Immature natural killer cell (primary cell): ENCODE data around the gene BCL3. TPM values are rescaled to one million over a fixed set of nuclear protein-coding genes. Genes with fewer than 3 reads are reported as not detected.

Source experiments
- DNase-seq, 3 donors: peaks; one replicate each; pipeline ENCODE4 v3.0.0; 2022; ENCODE audit warnings: mixed read lengths in 1 of 3
- H3K27ac Mint-ChIP-seq, 6 donors: one replicate each; pipeline ENCODE4 v1.8.0; 2020; ENCODE audit warnings: mixed read lengths in 6 of 6, mild to moderate bottlenecking in 5 of 6, inconsistent platforms in 4 of 6, moderate library complexity in 3 of 6
- H3K27me3 Mint-ChIP-seq, 3 donors: one replicate each; pipeline ENCODE4 v1.8.0; 2020 to 2021; ENCODE audit warnings: low read depth in 3 of 3, mild to moderate bottlenecking in 3 of 3, mixed read lengths in 3 of 3, moderate library complexity in 3 of 3, inconsistent platforms in 1 of 3
- H3K36me3 Mint-ChIP-seq, 3 donors: one replicate each; pipeline ENCODE4 v1.8.0; 2020; ENCODE audit warnings: mixed read lengths in 3 of 3, inconsistent platforms in 2 of 3, mild to moderate bottlenecking in 2 of 3
- H3K4me1 Mint-ChIP-seq, 2 donors: one replicate each; pipeline ENCODE4 v1.8.0; 2020; ENCODE audit warnings: inconsistent platforms in 2 of 2, mild to moderate bottlenecking in 2 of 2, mixed read lengths in 2 of 2, moderate library complexity in 1 of 2
- H3K4me3 Mint-ChIP-seq, 5 donors: one replicate each; pipeline ENCODE4 v1.8.0; 2020; ENCODE audit warnings: mild to moderate bottlenecking in 5 of 5, mixed read lengths in 5 of 5, inconsistent platforms in 3 of 5, moderate library complexity in 3 of 5
- H3K9me3 Mint-ChIP-seq, 6 donors: one replicate each; pipeline ENCODE4 v1.8.0; 2020; ENCODE audit warnings: mild to moderate bottlenecking in 6 of 6, mixed read lengths in 6 of 6, inconsistent platforms in 4 of 6, moderate library complexity in 3 of 6
- polyA plus RNA-seq, 3 donors: library from polyadenylated mRNA; unstranded; fragments of 300-500 nt; fragmentation: Illumina TruSeq; gene quantifications; one replicate each; pipeline ENCODE4 v1.2.3, GENCODE V29; 2021

BCL3 gene
- polyA plus RNA-seq, 3 donors from 2014 or later = 5.6 to 10.2 (median 10.2) TPM

DNA sequence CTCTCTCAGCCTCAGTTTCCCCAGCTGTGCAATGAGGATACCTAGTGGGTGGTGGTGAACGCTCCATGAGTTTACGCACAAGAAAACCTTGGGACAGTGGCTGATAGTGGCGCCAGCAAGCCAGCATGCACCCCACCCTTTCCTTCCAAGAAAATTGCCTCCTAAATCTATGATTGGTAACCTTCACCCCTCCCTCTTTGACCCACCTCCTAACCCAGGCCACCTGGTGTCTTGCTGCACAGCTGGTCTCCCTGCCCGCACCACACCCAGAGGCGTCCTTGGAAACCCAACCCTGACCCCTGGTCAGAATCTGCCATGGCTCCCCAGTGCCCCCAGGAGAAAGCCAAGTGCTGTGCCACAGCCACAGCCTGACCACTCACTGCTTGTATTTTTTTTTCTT is 22.8 kb upstream of the BCL3 start:
- Mint-ChIP-seq H3K27ac (peak overlapping the region in 1 of 6 donors; percentile 74), H3K4me1 (peaks cover 27 to 31% of the 10 kb centered on the region in 2 donors), H3K36me3 (no peaks in the 10 kb centered on the region), H3K9me3 (no peaks in the 10 kb centered on the region), H3K27me3 (peaks cover 2 to 15% (median 6%) of the 10 kb centered on the region in 3 donors), H3K4me3 (no peak overlapping the region)
- DNase-seq = no peak

DNA sequence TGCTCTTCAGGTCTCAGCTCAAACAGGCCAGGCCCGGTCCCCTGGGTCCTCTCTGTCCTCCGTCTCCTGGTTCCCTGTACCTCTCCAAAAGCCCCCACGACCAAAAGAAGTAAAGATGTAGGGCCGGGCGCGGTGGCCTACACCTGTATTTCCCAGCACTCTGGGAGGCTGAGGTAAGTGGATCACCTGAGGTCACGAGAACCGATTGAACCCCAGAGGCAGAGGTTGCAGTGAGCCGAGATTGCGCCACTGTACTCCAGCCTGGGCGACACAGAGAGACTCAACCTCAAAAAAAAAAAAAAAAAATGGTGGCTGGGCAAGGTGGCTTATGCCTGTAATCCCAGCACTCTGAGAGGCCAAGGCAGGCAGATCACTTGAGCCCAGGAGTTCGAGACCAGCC is 22.0 kb upstream of the BCL3 start:
- Mint-ChIP-seq H3K4me3 (no peak overlapping the region), H3K4me1 (peaks cover 27 to 31% of the 10 kb centered on the region in 2 donors), H3K36me3 (no peaks in the 10 kb centered on the region), H3K27ac (no peak overlapping the region), H3K9me3 (no peaks in the 10 kb centered on the region), H3K27me3 (peaks cover 2 to 15% (median 6%) of the 10 kb centered on the region in 3 donors)
- no peak for DNase-seq

DNA sequence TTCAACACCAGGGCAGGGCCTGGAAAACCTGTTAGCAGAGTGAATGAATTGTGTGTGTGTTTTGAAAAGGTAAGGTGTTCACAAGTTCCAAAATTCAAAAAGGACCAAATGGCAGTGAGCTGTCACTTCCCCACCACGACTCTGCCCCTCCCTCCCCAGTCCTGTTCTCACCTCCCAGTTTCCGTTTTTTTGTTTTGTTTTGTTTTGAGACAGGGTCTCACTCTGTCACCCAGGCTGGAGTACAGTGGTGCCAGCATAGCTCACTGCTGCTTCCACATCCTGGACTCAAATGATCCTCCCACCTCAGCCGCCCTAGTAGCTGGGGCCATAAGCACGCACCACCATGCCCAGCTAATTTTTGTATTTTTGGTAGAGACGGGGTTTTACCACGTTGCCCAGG is 20.3 kb upstream of the BCL3 start:
- no peaks in the 10 kb centered on the region for H3K9me3 Mint-ChIP-seq
- H3K36me3 Mint-ChIP-seq = no peaks in the 10 kb centered on the region
- peak overlapping the region in 2 of 5 donors; percentile 4 to 31 for H3K4me3 Mint-ChIP-seq
- H3K27me3 Mint-ChIP-seq = peaks cover 4 to 10% (median 9%) of the 10 kb centered on the region in 3 donors
- H3K4me1 Mint-ChIP-seq = peaks cover 24 to 26% of the 10 kb centered on the region in 2 donors
- DNase-seq = no peak
- H3K27ac Mint-ChIP-seq = peak overlapping the region in 3 of 6 donors; percentile 64 to 73 (median 69)

DNA sequence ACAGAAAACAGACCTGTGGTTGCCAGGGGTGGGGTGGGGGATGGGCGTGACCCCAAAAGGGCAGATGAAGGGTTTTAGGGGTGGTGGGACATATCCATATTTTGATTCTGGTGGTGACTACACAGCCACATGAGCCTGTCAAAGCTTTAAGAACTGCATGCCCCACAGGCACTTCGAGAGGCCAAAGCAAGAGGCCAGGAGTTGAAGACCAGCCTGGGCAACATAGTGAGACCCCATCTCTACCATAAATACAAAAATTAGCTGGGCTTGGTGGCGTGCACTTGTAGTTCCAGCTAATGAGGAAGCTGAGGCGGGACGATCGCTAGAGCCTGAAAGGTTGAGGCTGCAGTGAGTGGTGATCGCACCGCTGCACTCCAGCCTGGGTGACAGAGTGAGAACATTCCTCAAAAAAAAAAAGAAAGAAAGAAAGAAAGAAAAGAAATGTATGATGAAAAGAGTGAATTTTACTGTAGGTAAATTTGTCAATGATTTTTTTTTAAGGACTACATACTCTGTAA is 18.9 kb upstream of the BCL3 start:
- Mint-ChIP-seq H3K4me1 (peaks cover 11 to 12% of the 10 kb centered on the region in 2 donors), H3K4me3 (no peak overlapping the region), H3K27ac (no peak overlapping the region), H3K9me3 (no peaks in the 10 kb centered on the region), H3K36me3 (no peaks in the 10 kb centered on the region), H3K27me3 (peaks cover 3 to 7% (median 4%) of the 10 kb centered on the region in 3 donors)
- no peak for DNase-seq

DNA sequence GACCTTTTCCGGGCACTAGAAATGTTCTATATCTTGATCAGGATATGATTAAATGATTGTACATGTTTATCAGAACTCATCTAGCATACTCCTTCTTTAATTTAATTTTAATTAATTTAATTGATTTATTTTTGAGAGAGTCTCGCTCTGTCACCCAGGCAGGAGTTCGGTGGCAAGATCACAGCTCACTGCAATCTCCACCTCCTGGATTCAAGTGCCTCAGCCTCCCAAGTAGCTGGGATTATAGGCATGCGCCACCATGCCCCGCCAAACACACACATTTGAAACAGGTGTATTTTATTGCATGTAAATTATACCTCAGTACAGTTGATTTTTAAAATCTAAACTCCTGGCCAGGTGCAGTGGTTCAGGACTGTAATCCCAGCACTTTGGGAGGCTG is 17.4 kb upstream of the BCL3 start:
- Mint-ChIP-seq H3K27me3 (peaks cover 4 to 8% (median 5%) of the 10 kb centered on the region in 3 donors), H3K9me3 (no peaks in the 10 kb centered on the region), H3K27ac (no peak overlapping the region), H3K4me1 (peaks cover 14% of the 10 kb centered on the region in 2 donors), H3K4me3 (no peak overlapping the region), H3K36me3 (no peaks in the 10 kb centered on the region)
- DNase-seq = no peak

DNA sequence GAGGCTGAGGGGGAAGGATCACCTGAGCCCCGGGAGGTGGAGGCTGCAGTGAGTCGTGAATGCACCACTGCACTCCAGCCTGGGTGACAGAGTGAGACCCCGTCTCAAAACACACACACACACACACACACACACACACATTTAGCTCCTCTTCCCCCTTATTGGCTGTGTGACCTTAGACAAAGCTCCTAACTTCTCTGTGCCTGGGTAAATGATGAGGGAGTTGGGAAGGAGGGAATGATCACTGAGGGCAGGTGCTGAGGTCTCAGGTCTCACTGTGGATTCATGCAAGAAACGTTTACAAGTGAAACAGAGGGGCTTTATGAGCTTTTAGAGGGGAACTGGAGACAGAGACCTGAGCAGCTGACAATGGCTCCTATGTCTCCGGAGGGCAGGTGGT is 16.9 kb upstream of the BCL3 start:
- DNase-seq = no peak
- peak overlapping the region in 1 of 6 donors; percentile 41 for H3K27ac Mint-ChIP-seq
- H3K27me3 Mint-ChIP-seq = peaks cover 4 to 8% (median 8%) of the 10 kb centered on the region in 3 donors
- no peaks in the 10 kb centered on the region for H3K36me3 Mint-ChIP-seq
- H3K4me1 Mint-ChIP-seq = peaks cover 14 to 18% of the 10 kb centered on the region in 2 donors
- no peaks in the 10 kb centered on the region for H3K9me3 Mint-ChIP-seq
- no peak overlapping the region for H3K4me3 Mint-ChIP-seq

DNA sequence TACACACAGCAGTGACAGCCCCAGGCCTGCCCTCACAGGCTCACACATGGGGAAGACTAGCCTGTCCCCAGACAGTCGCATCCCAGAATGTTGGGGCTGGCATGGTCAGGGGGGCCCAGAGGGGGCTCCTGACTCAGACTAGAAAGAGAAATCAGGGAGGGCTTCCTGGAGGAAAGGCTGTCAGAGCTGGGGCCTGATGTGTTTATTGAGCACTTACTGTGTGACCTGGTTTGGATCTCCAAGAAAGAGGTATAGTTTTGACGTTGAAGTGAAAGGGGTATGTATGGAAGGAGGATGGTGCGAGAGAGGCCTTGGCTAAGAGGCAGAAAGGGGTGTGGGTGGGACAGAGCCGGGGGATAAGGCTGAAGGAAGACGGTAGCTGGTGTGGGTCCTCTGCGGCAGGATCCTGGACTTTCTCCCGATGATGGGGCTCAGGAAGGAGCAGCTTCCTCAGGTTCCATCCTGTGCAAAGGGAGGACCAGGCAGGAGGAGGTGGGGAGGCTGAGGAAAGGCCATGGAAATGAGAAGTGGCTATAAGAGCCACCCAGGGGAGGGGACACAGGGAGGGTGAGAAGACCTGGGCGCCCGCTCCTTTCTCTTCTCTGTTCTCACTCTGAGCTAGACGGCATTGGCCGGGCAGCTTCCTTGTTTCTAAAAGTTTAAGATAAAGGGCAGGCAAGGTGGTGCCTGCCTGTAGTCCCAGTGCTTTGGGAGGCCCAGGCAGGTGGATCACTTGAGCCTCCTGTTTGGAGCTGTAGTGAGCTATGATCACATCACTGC is 16.1 kb upstream of the BCL3 start:
- Mint-ChIP-seq H3K36me3 (no peaks in the 10 kb centered on the region), H3K4me3 (no peak overlapping the region), H3K27me3 (peaks cover 4 to 8% (median 8%) of the 10 kb centered on the region in 3 donors), H3K27ac (peak overlapping the region in 1 of 6 donors; percentile 13), H3K4me1 (peaks cover 22 to 26% of the 10 kb centered on the region in 2 donors), H3K9me3 (no peaks in the 10 kb centered on the region)
- no peak for DNase-seq

DNA sequence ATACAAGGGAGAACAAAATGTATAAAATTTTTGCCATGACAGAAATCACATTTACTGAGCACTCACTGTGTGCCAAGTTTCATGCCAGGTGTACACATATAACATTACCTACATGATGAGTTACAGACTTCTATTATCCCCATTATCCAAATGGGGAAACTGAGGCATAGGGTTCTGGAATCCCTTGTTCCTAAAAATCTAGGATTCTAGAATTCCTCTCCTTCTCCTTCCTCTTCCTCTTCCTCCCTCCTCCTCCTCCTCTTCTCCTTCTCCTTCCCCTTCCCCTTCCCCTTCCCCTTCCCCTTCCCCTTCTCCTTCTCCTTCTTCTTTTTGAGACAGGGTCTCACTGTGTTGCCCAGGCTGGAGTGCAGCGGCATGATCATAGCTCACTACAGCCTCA is 14.2 kb upstream of the BCL3 start:
- H3K27ac Mint-ChIP-seq = no peak overlapping the region
- H3K27me3 Mint-ChIP-seq = peaks cover 4 to 8% (median 6%) of the 10 kb centered on the region in 3 donors
- no peak for DNase-seq
- no peaks in the 10 kb centered on the region for H3K9me3 Mint-ChIP-seq
- H3K4me3 Mint-ChIP-seq = no peak overlapping the region
- H3K4me1 Mint-ChIP-seq = peaks cover 29 to 34% of the 10 kb centered on the region in 2 donors
- H3K36me3 Mint-ChIP-seq = no peaks in the 10 kb centered on the region

DNA sequence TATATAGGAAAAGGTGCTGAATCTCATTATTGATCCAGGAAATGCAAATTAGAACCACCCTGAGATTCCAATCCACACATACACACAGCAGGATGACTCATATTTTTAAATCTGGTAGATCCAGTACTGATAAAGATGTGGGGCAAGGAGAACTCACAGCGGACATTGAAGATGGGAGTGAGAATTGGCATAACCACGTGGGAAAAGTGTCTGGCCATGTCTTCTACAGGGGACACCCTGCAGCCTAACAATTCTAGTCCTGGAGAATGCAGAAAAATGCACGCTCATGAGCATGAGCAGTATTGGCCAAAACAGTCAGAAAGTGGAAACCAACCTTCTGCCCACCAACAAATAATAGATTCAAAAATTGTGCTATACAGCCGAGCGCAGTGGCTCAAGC is 13.5 kb upstream of the BCL3 start:
- Mint-ChIP-seq H3K36me3 (no peaks in the 10 kb centered on the region), H3K27ac (peak overlapping the region in 1 of 6 donors; percentile 84), H3K4me1 (peaks cover 31 to 34% of the 10 kb centered on the region in 2 donors), H3K27me3 (peaks cover 4 to 11% (median 4%) of the 10 kb centered on the region in 3 donors), H3K9me3 (no peaks in the 10 kb centered on the region), H3K4me3 (no peak overlapping the region)
- DNase-seq = no peak

DNA sequence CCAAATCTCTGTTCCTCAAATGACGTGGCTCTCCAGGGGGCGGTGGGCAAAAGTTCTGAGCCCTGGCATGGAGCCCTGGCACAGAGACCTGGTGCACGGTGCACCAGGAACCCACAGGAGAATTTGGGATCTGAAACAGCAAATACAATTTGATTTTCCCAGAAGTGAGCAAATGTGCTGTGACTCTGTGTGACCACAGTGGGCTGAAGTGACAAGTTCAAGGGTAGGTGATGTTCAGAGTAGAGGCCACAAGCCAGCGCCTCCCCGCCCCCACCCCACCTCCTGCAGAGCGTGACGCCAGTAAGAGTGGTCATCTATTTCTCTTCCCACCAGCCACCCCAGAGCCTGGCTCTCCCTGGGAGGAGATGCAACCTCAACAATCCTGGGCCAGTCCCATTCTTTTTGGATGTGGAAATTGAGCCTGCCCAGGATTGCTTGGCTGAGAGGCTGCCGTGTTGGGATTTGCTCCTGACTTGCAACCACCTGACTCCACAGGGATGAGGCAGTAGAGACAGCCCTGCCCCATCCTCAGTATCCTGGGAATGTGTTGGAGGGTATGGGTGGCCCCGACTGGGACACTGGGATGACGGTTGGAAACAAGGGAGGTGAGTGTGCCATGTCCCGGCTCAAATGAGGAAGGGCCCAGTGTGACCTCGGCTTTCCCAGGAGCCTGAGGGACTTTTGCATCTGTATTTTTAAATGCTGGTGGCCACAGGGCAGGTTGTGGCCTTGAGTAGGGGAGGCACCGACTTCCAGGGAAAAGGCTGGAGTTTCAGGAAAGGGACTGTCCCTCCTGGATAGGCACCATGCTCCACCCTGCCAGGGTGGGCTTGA is 11.1 kb upstream of the BCL3 start:
- peak overlapping the region; percentile 56 to 85 (median 80) for H3K4me3 Mint-ChIP-seq
- H3K4me1 Mint-ChIP-seq = peaks cover 39% of the 10 kb centered on the region in 2 donors
- H3K27me3 Mint-ChIP-seq = peaks cover 0 to 10% (median 4%) of the 10 kb centered on the region in 3 donors
- H3K36me3 Mint-ChIP-seq = no peaks in the 10 kb centered on the region
- peak overlapping the region; percentile 69 to 91 (median 89) for H3K27ac Mint-ChIP-seq
- DNase-seq = peak; percentile 48 to 59 (median 51)
- H3K9me3 Mint-ChIP-seq = no peaks in the 10 kb centered on the region

DNA sequence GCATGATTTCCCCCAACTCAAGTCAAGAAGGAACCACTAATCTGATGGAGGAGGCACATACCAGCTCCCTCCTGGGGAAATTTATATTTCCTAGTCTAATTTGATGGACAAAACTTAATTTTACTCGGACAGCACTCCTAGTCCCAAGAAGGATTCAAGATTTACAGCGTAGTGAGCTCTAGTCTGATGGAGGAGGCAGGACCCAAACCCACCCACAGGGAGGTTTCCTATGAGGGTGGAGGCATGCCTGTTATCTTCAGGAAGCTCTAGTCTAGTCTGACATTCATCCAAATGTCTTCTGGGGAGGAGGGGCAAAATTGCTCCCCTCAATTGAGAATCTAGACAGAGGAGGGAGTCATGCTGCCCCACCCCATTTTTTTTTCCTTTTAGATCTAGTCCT is 10.4 kb upstream of the BCL3 start:
- H3K27ac Mint-ChIP-seq = peak overlapping the region in 4 of 6 donors; percentile 40 to 91 (median 72)
- no peaks in the 10 kb centered on the region for H3K9me3 Mint-ChIP-seq
- peaks cover 39 to 44% of the 10 kb centered on the region in 2 donors for H3K4me1 Mint-ChIP-seq
- H3K36me3 Mint-ChIP-seq = no peaks in the 10 kb centered on the region
- no peak for DNase-seq
- peak overlapping the region in 2 of 5 donors; percentile 50 to 80 for H3K4me3 Mint-ChIP-seq
- H3K27me3 Mint-ChIP-seq = peaks cover 0 to 9% (median 4%) of the 10 kb centered on the region in 3 donors

DNA sequence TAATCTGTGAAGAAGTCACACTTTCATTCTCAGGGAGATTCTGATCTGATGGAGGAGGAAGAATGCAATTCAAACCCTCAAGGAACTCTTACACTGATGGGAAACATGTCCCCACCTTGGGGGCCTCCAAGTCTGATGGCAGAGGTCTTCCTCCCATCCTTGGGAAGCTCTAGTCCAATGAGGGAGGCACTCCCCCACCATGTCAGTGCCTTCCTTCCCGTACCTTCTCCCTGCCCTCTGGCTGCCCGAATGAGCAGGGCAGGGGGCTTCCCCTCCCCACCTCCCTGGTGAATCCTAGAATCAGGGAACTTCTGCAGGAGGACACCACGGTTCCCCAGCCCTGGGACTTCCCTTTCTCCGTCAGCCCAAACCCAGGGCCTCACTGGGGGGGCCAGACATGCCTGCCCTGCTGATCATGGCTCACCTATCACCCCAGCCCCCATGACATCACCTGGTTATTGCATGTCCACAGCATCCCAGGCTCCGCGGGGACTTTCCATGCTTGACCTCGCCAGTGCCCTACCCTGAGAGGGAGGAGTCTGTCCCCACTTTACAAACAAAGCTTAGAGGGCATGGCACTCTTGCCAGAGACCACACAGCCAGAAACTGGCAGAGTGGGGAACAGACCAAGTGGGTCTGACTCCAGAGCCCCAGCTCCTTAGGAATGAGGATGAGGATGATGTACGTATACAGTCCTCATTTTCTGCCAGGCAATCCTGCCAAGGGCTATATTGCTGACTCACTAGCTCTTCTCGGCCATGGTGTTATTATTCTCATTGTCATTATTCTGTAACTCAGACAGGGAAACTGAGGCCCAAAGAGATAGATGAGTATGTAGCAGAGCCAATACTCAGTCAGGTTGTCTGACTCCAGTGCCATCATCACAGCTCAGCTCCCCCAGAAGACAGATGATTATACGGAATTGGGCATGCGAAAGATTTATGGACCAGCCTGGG is 9.6 kb upstream of the BCL3 start:
- no peak for DNase-seq
- H3K4me3 Mint-ChIP-seq = peak overlapping the region in 1 of 5 donors; percentile 49
- peaks cover 39 to 44% of the 10 kb centered on the region in 2 donors for H3K4me1 Mint-ChIP-seq
- no peaks in the 10 kb centered on the region for H3K36me3 Mint-ChIP-seq
- H3K27me3 Mint-ChIP-seq = peaks cover 0 to 9% (median 4%) of the 10 kb centered on the region in 3 donors
- H3K9me3 Mint-ChIP-seq = no peaks in the 10 kb centered on the region
- peak overlapping the region in 4 of 6 donors; percentile 40 to 91 (median 72) for H3K27ac Mint-ChIP-seq

DNA sequence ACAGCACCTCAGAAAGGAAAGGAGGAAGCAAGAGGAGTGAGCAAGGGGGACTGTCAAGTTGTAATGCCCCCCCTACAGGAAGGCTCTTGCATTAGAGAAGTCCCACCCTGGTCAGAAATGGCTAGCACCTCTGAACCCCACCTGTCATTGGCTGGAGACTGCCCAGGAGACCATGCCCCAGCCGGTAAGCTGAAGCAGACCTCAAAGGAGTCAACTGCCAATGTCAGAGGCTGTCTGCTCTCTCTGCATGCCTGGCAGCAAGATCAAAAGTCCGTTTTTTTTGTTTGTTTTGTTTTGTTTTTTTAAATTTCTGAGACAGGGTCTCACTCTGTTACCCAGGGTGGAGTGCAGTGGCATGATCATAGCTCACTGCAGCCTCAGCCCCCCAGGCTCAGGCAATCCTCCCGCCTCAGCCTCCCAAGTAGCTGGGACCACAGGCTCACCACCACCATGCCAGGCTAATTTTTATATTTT is 8.1 kb upstream of the BCL3 start:
- Mint-ChIP-seq H3K9me3 (no peaks in the 10 kb centered on the region), H3K4me3 (no peak overlapping the region), H3K27ac (peak overlapping the region in 5 of 6 donors; percentile 17 to 81 (median 64)), H3K4me1 (peaks cover 34 to 40% of the 10 kb centered on the region in 2 donors), H3K27me3 (peaks cover 0 to 4% (median 2%) of the 10 kb centered on the region in 3 donors), H3K36me3 (no peaks in the 10 kb centered on the region)
- DNase-seq = peak in 2 of 3 donors; percentile 39 to 43
